ENCODE measurements around the gene FAR1.

Gene FAR1

DNA sequence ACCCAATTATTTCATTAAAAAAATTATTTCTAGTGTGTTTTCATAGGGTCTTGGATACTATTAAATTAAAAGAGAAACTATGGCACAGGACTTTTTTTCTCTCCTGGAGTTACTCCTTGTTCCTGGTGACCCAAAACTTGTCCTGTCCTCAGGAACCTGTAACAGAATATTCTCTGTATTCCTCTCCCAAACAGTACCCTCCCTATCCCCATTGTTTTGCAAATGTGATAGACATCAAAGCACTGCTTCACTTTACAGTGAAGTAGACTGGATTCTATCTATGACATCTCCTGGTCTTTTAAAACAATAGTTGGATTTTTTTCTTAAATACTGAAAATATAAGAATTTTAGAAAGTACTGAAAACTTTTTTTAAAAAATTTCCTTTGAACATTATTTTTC is 37.2 kb downstream of the FAR1 start:
- FAIRE-seq (no peak), DNase-seq (ENCODE audit: insufficient read length, low spot score) (no peak)
- TF ChIP-seq, protein P1, sequence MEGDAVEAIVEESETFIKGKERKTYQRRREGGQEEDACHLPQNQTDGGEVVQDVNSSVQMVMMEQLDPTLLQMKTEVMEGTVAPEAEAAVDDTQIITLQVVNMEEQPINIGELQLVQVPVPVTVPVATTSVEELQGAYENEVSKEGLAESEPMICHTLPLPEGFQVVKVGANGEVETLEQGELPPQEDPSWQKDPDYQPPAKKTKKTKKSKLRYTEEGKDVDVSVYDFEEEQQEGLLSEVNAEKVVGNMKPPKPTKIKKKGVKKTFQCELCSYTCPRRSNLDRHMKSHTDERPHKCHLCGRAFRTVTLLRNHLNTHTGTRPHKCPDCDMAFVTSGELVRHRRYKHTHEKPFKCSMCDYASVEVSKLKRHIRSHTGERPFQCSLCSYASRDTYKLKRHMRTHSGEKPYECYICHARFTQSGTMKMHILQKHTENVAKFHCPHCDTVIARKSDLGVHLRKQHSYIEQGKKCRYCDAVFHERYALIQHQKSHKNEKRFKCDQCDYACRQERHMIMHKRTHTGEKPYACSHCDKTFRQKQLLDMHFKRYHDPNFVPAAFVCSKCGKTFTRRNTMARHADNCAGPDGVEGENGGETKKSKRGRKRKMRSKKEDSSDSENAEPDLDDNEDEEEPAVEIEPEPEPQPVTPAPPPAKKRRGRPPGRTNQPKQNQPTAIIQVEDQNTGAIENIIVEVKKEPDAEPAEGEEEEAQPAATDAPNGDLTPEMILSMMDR (IDR thresholded peaks at IDR 0.05; ENCODE audit: insufficient read depth, missing control alignments): no peak

DNA sequence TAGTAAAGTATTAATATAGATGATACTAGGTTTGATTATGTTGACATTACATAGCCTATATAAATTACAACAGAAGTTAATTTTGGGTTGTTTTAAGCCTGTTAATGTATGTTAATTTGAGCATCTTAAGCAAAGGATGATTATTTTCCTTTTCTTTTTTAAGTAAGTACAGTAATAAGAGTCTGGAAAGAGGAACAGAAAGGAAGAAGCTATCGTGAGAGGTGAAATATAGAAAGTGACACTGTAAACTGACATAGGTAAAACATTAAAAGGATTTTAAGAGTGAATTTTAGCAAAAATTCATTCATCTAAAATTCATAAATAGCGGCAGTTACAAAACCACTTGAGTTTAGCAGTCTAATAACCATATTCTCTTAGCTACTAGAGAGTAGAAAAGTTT is 45.5 kb downstream of the FAR1 start:
- no peak for FAIRE-seq

DNA sequence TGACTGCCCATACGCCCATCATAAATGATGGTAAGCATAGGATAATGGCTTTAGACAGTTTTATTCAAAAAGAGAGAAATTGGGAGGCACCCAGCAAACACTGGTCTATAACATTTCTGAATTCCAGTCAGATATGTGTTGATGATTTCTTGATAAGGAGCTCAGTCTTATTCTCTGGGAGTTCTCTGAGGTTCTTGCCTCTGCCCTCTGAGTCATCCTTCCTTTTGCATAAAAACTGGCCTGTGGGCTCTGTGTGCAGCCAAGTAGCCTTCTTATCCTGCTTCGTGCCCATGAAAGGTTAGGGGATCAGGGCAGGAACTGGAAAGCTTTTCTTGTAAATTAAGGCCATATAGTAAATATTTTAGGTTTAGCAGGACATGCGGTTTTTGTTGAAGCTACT is 48.9 kb downstream of the FAR1 start:
- DNase-seq (ENCODE audit: insufficient read length, low spot score) (no peak), FAIRE-seq (no peak)
- TF ChIP-seq, protein P1 (IDR thresholded peaks at IDR 0.05; ENCODE audit: insufficient read depth, missing control alignments): no peak

More for the DNA sequence above, 45.5 kb downstream of the FAR1 start:
- TF ChIP-seq, protein P1 (IDR thresholded peaks at IDR 0.05; ENCODE audit: insufficient read depth, missing control alignments): no peak
- no peak for DNase-seq (ENCODE audit: insufficient read length, low spot score)

DNA sequence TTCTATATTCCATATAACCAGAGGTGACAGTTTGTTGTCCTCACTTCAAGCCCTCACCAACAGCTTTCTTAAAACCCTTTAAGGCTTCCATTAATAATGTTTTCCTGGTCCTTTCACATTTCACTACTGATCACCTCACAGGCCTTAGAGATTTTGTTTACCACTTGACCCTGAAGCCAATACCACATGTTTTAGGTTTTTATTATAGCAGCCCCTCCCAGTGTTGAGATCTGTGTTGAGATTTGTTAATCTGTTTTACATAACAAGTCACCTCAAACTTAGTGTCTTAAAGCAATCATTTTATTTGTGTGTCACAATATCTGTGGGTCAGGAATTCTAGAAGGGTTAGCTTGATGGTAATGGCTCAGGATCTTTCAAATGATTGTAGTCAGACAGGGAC is 49.9 kb downstream of the FAR1 start:
- no peak for FAIRE-seq
- TF ChIP-seq, protein P1 (IDR thresholded peaks at IDR 0.05; ENCODE audit: insufficient read depth, missing control alignments): no peak

DNA sequence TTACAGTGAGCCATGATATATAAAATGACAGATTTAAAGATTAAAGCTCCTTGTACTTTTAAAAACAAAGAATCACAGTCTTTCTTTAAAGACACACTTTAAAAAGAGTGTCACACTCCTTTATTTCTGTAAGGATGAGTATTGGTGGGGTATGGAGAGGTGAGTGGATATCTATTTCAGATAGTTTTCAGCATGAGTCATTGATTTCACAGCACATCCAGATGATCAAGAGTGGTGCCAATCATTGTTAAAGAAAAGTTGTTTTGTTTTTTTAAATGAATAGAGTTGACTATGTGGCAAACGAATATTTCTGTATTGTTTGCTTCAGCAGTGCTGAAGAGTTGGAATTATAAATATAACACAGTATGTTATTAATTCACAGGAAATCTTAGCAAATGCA is 52.5 kb downstream of the FAR1 start:
- FAIRE-seq (no peak), DNase-seq (ENCODE audit: insufficient read length, low spot score) (no peak)
- TF ChIP-seq, protein P1 (IDR thresholded peaks at IDR 0.05; ENCODE audit: insufficient read depth, missing control alignments): no peak

More for the DNA sequence above, 49.9 kb downstream of the FAR1 start:
- DNase-seq (ENCODE audit: insufficient read length, low spot score): no peak

DNA sequence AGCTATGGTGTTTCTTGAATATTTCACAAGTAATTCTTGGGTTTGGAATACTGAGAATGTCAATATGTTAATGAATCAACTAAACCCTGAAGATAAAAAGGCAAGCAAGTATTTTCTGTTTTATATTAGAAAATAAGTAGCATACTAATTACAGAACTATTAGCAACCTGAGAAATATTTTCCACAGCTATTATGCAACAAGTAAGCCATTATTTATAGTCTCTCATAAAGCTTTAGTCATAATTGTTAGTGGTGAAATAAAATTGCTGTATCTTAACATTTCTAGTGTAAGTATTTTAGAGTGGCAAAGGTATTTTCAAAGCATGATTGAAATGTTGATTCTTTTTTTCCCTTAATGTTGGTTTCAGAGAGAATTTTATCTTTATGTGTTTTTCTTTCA is 53.3 kb downstream of the FAR1 start:
- TF ChIP-seq, protein P1 (IDR thresholded peaks at IDR 0.05; ENCODE audit: insufficient read depth, missing control alignments): no peak
- FAIRE-seq (no peak), DNase-seq (ENCODE audit: insufficient read length, low spot score) (no peak)

DNA sequence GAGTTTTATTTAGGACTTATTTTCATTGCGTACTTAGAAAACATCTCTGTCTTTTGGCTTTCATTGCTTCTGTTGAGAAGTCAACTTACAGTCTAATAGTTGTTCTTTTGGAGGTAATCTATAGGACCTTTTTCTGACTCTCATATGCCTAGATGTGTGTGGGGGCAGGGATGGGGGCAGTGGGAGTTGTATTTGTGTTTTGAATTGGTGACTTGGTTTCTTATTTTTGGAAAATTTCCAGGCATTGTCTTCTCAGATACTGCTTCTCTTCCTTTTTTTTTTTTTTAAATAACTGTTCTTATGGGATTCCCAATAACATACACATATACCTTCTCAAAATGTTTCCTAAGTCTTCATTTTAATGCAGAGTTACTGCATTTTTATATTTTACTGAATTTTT is 58.0 kb downstream of the FAR1 start:
- TF ChIP-seq, protein P1 (IDR thresholded peaks at IDR 0.05; ENCODE audit: insufficient read depth, missing control alignments): no peak
- no peak for FAIRE-seq
- no peak for DNase-seq (ENCODE audit: insufficient read length, low spot score)
